GM19240 (cell line): Measurements from ENCODE around the gene ACVR1.
A peak's percentile ranks its signal among the peaks of the same experiment; 100 is the strongest.

Source experiments
- DNase-seq: peaks from one replicate; pipeline ENCODE4 v3.0.0; 2011; ENCODE audit warnings: low spot score; ENCODE audit not compliant: insufficient read length

The ACVR1 gene

GRCh38 chr2:157876066-157876785 lies at the start of gene ACVR1:
Gene ACVR1 (minus strand): TSS chr2:157876330. CDS start chr2:157799493, 76,837 bp downstream.
- DNase-seq: peak; percentile 41

- DNase-seq: no peak
These were observed 48.9 kb upstream of the ACVR1 start for GRCh38 chr2:157925071-157925470.

- DNase-seq: no peak
These were observed 47.6 kb upstream of the ACVR1 start for GRCh38 chr2:157923598-157924217.

GRCh38 chr2:157922815-157923214 lies 46.7 kb upstream of the ACVR1 start:
- no peak for DNase-seq

- DNase-seq: no peak
These were observed 46.2 kb upstream of the ACVR1 start for GRCh38 chr2:157922336-157922735.

GRCh38 chr2:157920736-157921135 lies 44.6 kb upstream of the ACVR1 start:
- DNase-seq: no peak

GRCh38 chr2:157919181-157919580 lies 43.1 kb upstream of the ACVR1 start:
- DNase-seq: no peak

- no peak for DNase-seq
These were observed 42.2 kb upstream of the ACVR1 start for GRCh38 chr2:157918319-157918718.

GRCh38 chr2:157911750-157912149 lies 35.6 kb upstream of the ACVR1 start:
- DNase-seq: no peak

- DNase-seq: no peak
These were observed 35.1 kb upstream of the ACVR1 start for GRCh38 chr2:157911246-157911645.

GRCh38 chr2:157905092-157905491 lies 29.0 kb upstream of the ACVR1 start:
- no peak for DNase-seq

GRCh38 chr2:157903626-157904025 lies 27.5 kb upstream of the ACVR1 start:
- DNase-seq: no peak

GRCh38 chr2:157903151-157903550 lies 27.0 kb upstream of the ACVR1 start:
- DNase-seq: no peak

GRCh38 chr2:157902692-157903091 lies 26.6 kb upstream of the ACVR1 start:
- DNase-seq: no peak

GRCh38 chr2:157901325-157901724 lies 25.2 kb upstream of the ACVR1 start:
- no peak for DNase-seq

GRCh38 chr2:157900684-157901083 lies 24.6 kb upstream of the ACVR1 start:
- no peak for DNase-seq

- no peak for DNase-seq
These were observed 24.1 kb upstream of the ACVR1 start for GRCh38 chr2:157900203-157900602.

- DNase-seq: no peak
These were observed 23.2 kb upstream of the ACVR1 start for GRCh38 chr2:157899125-157899839.

GRCh38 chr2:157898591-157898996 lies 22.5 kb upstream of the ACVR1 start:
- DNase-seq: no peak

- DNase-seq: no peak
These were observed 21.2 kb upstream of the ACVR1 start for GRCh38 chr2:157897106-157897971.

- DNase-seq: no peak
These were observed 19.4 kb upstream of the ACVR1 start for GRCh38 chr2:157895531-157895930.
